Testis (tissue), 2 donors: ENCODE results near the gene OR5D18.

Experiments used
- POLR2A ChIP-seq: fragments of 450-650 bp; IDR thresholded peaks from one replicate; pipeline ENCODE4 v1.6.1; 2017; ENCODE audit warnings: antibody characterized with exemption, mild to moderate bottlenecking, moderate library complexity
- TF ChIP-seq, protein P1 (sequence below), 3 experiments: fragments of 450-650 bp in 2 of 3; fragments of 200-600 bp in 1 of 3; sonication (generic) in 1 of 3; IDR thresholded peaks; one replicate each; pipeline ENCODE4 v1.5.1; 2016 to 2019; ENCODE audit warnings: antibody characterized with exemption in 3 of 3, mild to moderate bottlenecking in 2 of 3, moderate library complexity in 1 of 3

DNA sequence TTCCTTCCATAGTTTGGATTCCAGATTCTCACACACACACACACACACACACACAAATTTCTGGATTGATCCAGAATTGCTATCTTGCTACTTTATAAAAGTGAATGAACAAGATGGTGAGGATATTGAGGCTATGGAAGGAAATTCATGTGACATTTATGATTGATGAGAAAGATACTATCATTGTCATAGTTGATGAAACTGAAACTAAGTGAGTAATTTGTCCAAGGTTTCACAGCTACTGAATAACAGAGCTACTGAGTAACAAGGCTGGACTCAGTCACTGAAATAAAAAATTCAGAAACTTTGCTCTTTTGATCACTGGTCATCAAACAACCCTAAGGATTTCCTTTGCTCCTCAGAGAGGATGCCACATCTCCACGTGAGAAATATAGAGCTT, 35.3 kb downstream of the OR5D18 start:
- TF ChIP-seq, protein P1, sequence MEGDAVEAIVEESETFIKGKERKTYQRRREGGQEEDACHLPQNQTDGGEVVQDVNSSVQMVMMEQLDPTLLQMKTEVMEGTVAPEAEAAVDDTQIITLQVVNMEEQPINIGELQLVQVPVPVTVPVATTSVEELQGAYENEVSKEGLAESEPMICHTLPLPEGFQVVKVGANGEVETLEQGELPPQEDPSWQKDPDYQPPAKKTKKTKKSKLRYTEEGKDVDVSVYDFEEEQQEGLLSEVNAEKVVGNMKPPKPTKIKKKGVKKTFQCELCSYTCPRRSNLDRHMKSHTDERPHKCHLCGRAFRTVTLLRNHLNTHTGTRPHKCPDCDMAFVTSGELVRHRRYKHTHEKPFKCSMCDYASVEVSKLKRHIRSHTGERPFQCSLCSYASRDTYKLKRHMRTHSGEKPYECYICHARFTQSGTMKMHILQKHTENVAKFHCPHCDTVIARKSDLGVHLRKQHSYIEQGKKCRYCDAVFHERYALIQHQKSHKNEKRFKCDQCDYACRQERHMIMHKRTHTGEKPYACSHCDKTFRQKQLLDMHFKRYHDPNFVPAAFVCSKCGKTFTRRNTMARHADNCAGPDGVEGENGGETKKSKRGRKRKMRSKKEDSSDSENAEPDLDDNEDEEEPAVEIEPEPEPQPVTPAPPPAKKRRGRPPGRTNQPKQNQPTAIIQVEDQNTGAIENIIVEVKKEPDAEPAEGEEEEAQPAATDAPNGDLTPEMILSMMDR (IDR thresholded peaks at IDR 0.05): no peak
- no peak for TF ChIP-seq POLR2A
